GM23248 (cell line): Measurements from ENCODE around the gene FBXO44. TPM values are rescaled to one million over a fixed set of nuclear protein-coding genes. Genes with fewer than 3 reads are reported as not detected.

ENCODE experiments used
- DNase-seq: peaks from one replicate; pipeline ENCODE4 v3.0.0-alpha.2; 2015
- H2AFZ ChIP-seq: fragments of 200-600 bp; sonication (generic); 2 replicates; pipeline ENCODE4 v1.6.1; 2016; ENCODE audit warnings: antibody characterized with exemption
- H3F3A ChIP-seq: fragments of 200-600 bp; sonication (generic); 2 replicates; pipeline ENCODE4 v1.6.1; 2016; ENCODE audit warnings: mild to moderate bottlenecking, antibody characterized with exemption, mixed run types; ENCODE audit not compliant: insufficient read depth
- H3K27ac ChIP-seq: fragments of 200-600 bp; sonication (generic); 2 replicates; pipeline ENCODE4 v1.5.1; 2016; ENCODE audit warnings: mild to moderate bottlenecking
- H3K27me3 ChIP-seq: fragments of 200-600 bp; sonication (generic); replicated peaks from 2 replicates; pipeline ENCODE4 v1.6.1; 2016; ENCODE audit warnings: mild to moderate bottlenecking; ENCODE audit not compliant: insufficient read depth
- H3K36me3 ChIP-seq: fragments of 200-600 bp; sonication (generic); 2 replicates; pipeline ENCODE4 v1.6.1; 2016; ENCODE audit warnings: low read depth, mild to moderate bottlenecking
- H3K4me1 ChIP-seq: fragments of 200-600 bp; sonication (generic); 2 replicates; pipeline ENCODE4 v1.6.1; 2016; ENCODE audit warnings: mild to moderate bottlenecking; ENCODE audit not compliant: insufficient read depth
- H3K4me2 ChIP-seq: fragments of 200-600 bp; sonication (generic); one replicate; pipeline ENCODE4 v1.6.1; 2016; ENCODE audit warnings: mild to moderate bottlenecking; ENCODE audit not compliant: unreplicated experiment
- H3K4me3 ChIP-seq: fragments of 200-600 bp; sonication (generic); 2 replicates; pipeline ENCODE4 v1.5.1; 2016; ENCODE audit warnings: mild to moderate bottlenecking
- H3K79me2 ChIP-seq: fragments of 200-600 bp; sonication (generic); 2 replicates; pipeline ENCODE4 v1.6.1; 2016; ENCODE audit warnings: mild to moderate bottlenecking; ENCODE audit not compliant: insufficient read depth
- H3K9ac ChIP-seq: fragments of 200-600 bp; sonication (generic); 2 replicates; pipeline ENCODE4 v1.6.1; 2016; ENCODE audit warnings: mild to moderate bottlenecking
- H3K9me2 ChIP-seq: fragments of 200-600 bp; sonication (generic); 2 replicates; pipeline ENCODE4 v1.6.1; 2016; ENCODE audit warnings: mixed run types, mild to moderate bottlenecking, moderate library complexity; ENCODE audit not compliant: insufficient read depth
- H3K9me3 ChIP-seq: fragments of 200-600 bp; sonication (generic); one replicate; pipeline ENCODE4 v1.6.1; 2017; ENCODE audit warnings: low read depth
- H4K20me1 ChIP-seq: fragments of 200-600 bp; sonication (generic); 2 replicates; pipeline ENCODE4 v1.6.0; 2016; ENCODE audit not compliant: insufficient read depth
- EZH2 ChIP-seq: fragments of 200-600 bp; sonication (generic); IDR thresholded peaks from 2 replicates; pipeline ENCODE4 v1.6.1; 2018; ENCODE audit warnings: antibody characterized with exemption, mild to moderate bottlenecking; ENCODE audit not compliant: insufficient read depth, poor library complexity, severe bottlenecking
- EZH2phosphoT487 ChIP-seq: fragments of 200-600 bp; sonication (generic); IDR thresholded peaks from 2 replicates; pipeline ENCODE4 v1.6.1; 2018; ENCODE audit warnings: antibody characterized with exemption, moderate library complexity, mild to moderate bottlenecking, low read depth; ENCODE audit not compliant: insufficient read depth
- WGBS, 2 experiments: methylation state at CpG; one replicate each; pipeline ENCODE4 v1.1.6; 2015 to 2017; ENCODE audit warnings: low lambda C conversion rate in 2 of 2, low coverage in 1 of 2; ENCODE audit errors: missing lambda C conversion rate in 2 of 2; 5-methylcytosine and 5-hydroxymethylcytosine counted together
- in situ Hi-C: fragments of 300-500 bp; cut with MboI; formaldehyde crosslinking; loops from 2 replicates; pipeline ENCODE4 v1.15.0; 2020
- polyA plus RNA-seq: library from polyadenylated mRNA; unstranded; fragments of >200 nt; fragmentation: Nextera tagmentation; extraction: Ambion mirVana; gene quantifications from 2 replicates; pipeline ENCODE4 v1.2.1, GENCODE V29; 2016
- total RNA-seq: library from RNA; depleted of rRNA; stranded (reverse); fragments of >200 nt; shearing (Covaris generic); gene quantifications from 2 replicates; pipeline ENCODE4 v1.2.3, GENCODE V29; 2014

The FBXO44 gene
- total and polyA plus RNA-seq, 2 experiments from 2014 or later: 19.4 to 20.6 TPM

DNA sequence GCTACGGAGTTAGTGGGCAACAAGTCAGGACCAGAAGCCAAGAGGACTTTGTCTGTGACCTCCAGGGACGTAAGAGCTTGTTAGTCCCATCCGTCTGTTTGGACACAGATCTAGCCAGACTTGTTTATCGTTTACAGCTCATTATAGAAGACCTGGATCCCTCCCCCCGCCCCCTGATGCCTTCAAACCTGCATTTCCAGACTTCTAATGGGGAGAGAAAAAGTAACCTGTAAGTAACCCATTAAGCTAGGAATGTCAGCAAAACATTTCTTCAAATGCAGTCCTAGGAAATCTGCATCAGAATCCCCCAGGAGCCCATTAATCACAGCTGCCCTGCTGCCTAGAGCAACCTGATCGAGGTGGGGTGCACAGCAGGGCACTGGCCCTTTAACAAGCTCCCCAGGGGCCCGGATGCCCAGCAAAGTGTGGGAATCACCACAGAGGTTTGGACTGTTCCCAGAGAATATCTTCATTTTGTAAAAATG, 27.7 kb downstream of the FBXO44 start:
- Histone ChIP-seq H3K27me3 (no peaks in the 10 kb centered on the region), H3K36me3 (no peaks in the 10 kb centered on the region), H3K27ac (no peak overlapping the region), H3K4me1 (0 out of 2 replicates have a peak, but pooled peaks cover 6% of the 10 kb centered on the region), H3K9ac (peak overlapping the region; percentile 84; the same call in 1 of the 2 replicates), H3F3A (peaks cover 7% of the 10 kb centered on the region; the same call in 1 of the 2 replicates), H3K79me2 (peaks cover 11% of the 10 kb centered on the region; the same call in 1 of the 2 replicates), H4K20me1 (no peaks in the 10 kb centered on the region), H3K9me3 (no peaks in the 10 kb centered on the region), H2AFZ (peak overlapping the region; percentile 88), H3K4me2 (peak overlapping the region; percentile 83), H3K9me2 (no peaks in the 10 kb centered on the region), H3K4me3 (no peak overlapping the region)
- in situ Hi-C loops: no loop called here
- peak; percentile 32 for DNase-seq
- 58 to 59% methylated on average over 7 of the region's 7 CpGs for WGBS, 2 experiments
- no peak for TF ChIP-seq EZH2
- TF ChIP-seq EZH2phosphoT487: no peak

GRCh38 chr1:11682799-11683198, 28.1 kb downstream of the FBXO44 start:
- Histone ChIP-seq H2AFZ (no peak overlapping the region), H3F3A (peaks cover 7% of the 10 kb centered on the region; the same call in 1 of the 2 replicates), H3K27ac (no peak overlapping the region), H3K9me2 (no peaks in the 10 kb centered on the region), H3K79me2 (peaks cover 11% of the 10 kb centered on the region; the same call in 1 of the 2 replicates), H3K9ac (no peak overlapping the region), H3K4me3 (no peak overlapping the region), H3K4me2 (no peak overlapping the region), H3K27me3 (no peaks in the 10 kb centered on the region), H3K9me3 (no peaks in the 10 kb centered on the region), H4K20me1 (no peaks in the 10 kb centered on the region), H3K36me3 (no peaks in the 10 kb centered on the region), H3K4me1 (0 out of 2 replicates have a peak, but pooled peaks cover 6% of the 10 kb centered on the region)
- WGBS, 2 experiments: 47 to 68% methylated on average over 1 of the region's 1 CpG
- TF ChIP-seq EZH2phosphoT487: no peak
- no peak for TF ChIP-seq EZH2
- DNase-seq: peak; percentile 31
- in situ Hi-C loops: no loop called here

DNA sequence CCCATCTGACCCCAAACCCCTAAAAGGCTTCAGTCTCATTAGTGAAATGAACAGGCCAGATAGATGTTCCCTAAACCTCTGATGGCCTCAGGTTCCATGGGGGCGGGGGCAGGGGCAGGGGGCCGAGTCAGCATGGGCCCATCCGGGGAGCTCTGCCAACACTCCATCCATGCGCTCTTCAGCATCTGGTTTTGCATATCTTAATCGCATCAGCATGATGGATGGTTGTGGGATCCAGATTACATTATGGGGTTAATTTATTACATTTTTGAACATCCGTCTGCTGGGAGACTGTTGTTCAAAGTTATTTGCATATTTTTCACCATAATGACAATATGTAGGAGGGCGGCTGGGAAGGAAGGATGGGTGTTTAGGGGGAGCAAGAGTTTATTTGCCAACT, 29.4 kb downstream of the FBXO44 start:
- H4K20me1 ChIP-seq: no peaks in the 10 kb centered on the region
- H3K27me3 ChIP-seq: no peaks in the 10 kb centered on the region
- peaks cover 7% of the 10 kb centered on the region; the same call in 1 of the 2 replicates for H3F3A ChIP-seq
- DNase-seq: no peak
- no peaks in the 10 kb centered on the region for H3K9me3 ChIP-seq
- WGBS, 2 experiments: 39 to 41% methylated on average over 7 of the region's 7 CpGs
- no peaks in the 10 kb centered on the region for H3K9me2 ChIP-seq
- TF ChIP-seq EZH2 (no peak), EZH2phosphoT487 (no peak)
- H3K79me2 ChIP-seq: peaks cover 11% of the 10 kb centered on the region; the same call in 1 of the 2 replicates
- H2AFZ ChIP-seq: no peak overlapping the region
- H3K4me2 ChIP-seq: no peak overlapping the region
- in situ Hi-C loops: no loop called here
- H3K4me3 ChIP-seq: no peak overlapping the region
- no peak overlapping the region for H3K9ac ChIP-seq
- H3K27ac ChIP-seq: no peak overlapping the region
- 0 out of 2 replicates have a peak, but pooled peaks cover 6% of the 10 kb centered on the region for H3K4me1 ChIP-seq
- no peaks in the 10 kb centered on the region for H3K36me3 ChIP-seq

DNA sequence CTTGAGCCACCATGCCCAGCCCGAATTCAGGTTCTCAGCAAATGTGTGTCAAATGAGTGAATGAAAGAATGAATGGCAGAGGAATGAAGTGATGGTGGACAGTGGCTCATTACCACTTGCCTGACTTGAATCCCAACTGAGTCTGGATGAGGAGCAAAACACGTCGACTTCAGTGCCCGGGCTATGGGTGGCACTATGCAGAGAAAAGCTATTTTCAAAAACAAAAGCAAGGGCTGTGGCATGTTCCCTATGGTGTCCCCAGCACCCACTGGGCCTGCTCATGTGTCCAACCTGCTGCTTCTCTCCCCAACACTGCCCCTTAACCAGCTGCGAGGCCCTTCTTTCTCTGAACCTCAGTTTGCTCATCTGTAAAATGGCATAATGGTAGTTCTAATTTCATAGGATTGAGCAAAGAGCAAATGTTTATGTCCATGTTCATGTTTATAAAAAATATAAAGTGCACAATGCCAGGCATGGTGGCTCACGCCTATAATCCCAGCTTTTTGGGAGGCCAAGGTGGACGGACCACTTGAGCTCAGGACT, 30.6 kb downstream of the FBXO44 start:
- Histone ChIP-seq H3K9ac (no peak overlapping the region), H4K20me1 (no peaks in the 10 kb centered on the region), H3K36me3 (no peaks in the 10 kb centered on the region), H2AFZ (no peak overlapping the region), H3K27me3 (peaks cover 10% of the 10 kb centered on the region), H3K9me2 (no peaks in the 10 kb centered on the region), H3K4me3 (no peak overlapping the region), H3K4me2 (no peak overlapping the region), H3K79me2 (peaks cover 3% of the 10 kb centered on the region; the same call in 1 of the 2 replicates), H3K4me1 (0 out of 2 replicates have a peak, but pooled peaks cover 6% of the 10 kb centered on the region), H3F3A (peaks cover 7% of the 10 kb centered on the region; the same call in 1 of the 2 replicates), H3K9me3 (no peaks in the 10 kb centered on the region), H3K27ac (no peak overlapping the region)
- TF ChIP-seq EZH2: no peak
- TF ChIP-seq EZH2phosphoT487: no peak
- 83% methylated on average over 7 of the region's 7 CpGs for WGBS, 2 experiments
- no peak for DNase-seq
- in situ Hi-C loops: no loop called here
